ENCODE data around the gene PKNOX2.

PKNOX2 gene

GRCh38 chr11:125141178-125141577 is 23.4 kb upstream of the PKNOX2 start:
- TF ChIP-seq CTCF (IDR thresholded peaks at IDR 0.05; ENCODE audit: low read depth, low read length, missing control alignments): no peak
- no peak overlapping the region for H3K4me3 ChIP-seq (replicated peaks; ENCODE audit: low read depth, low read length)
- no peak for DNase-seq (ENCODE audit: extremely low read depth, low read depth)

DNA sequence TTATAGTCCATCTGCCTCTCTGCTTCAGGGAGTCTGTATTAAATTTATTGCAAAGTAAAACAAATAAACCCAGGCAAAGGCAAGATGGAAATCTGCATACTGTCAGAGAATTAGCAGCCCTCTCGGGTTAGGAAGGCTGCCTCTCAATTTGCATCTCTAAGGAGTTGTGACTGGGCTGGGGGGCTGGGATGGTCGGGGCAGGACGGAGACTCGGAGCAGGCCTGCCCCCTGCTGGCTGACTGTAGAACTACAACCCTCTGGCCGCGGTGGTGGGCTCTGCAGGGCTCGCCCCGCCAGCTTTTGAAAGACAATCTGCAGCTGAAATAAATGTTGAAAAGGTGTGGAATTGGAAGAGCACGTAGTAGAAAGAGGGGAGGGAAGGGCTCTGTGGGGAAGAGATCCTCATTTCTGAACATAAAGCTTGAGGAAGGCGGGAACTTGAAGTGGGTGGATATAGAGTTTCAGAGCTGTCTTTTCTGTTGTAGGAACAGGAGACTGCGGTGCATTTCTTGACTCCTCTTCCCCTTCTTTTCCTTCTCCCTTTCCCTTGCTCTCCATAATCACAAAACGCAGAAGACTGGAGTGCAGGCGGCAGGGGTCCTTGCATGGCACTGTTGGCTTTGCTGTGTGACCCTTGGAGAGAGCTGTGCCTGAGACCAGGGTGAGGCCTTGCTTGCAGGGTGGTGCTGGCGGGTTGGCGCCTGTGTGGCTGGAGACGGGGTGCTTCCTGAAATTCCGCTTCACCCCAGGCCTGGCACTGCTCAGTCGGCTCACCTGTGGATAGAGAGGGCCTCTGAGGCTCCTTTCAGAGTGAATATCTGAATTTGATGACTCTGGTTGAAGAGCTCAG is 22.6 kb upstream of the PKNOX2 start:
- DNase-seq (ENCODE audit: extremely low read depth, low read depth): no peak
- peak; percentile 94 for TF ChIP-seq CTCF (IDR thresholded peaks at IDR 0.05; ENCODE audit: low read depth, low read length, missing control alignments)
- H3K4me3 ChIP-seq (replicated peaks; ENCODE audit: low read depth, low read length): no peak overlapping the region

- no peak for DNase-seq (ENCODE audit: extremely low read depth, low read depth)
- no peak overlapping the region for H3K4me3 ChIP-seq (replicated peaks; ENCODE audit: low read depth, low read length)
- no peak for TF ChIP-seq CTCF (IDR thresholded peaks at IDR 0.05; ENCODE audit: low read depth, low read length, missing control alignments)
These were observed 18.3 kb upstream of the PKNOX2 start for GRCh38 chr11:125146232-125146631.

DNA sequence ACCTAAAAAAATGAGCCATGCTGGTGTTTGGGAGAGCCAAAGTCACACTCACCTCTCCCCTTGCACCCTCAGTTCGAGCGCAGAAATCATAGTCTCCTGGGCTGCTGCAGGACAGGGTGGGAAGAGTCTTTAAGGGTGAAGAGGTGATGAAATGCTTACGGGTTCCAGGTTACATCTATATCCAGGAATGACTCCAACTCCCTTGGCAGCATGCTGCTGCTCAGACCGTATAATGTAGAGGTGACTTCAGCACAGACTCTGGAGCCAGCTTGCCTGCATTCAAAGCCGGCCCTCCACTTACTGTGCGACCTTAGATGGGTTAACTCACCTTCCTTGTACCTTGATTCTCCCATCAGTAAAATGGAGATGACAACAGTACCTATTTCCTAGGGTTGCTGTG is 17.3 kb upstream of the PKNOX2 start:
- H3K4me3 ChIP-seq (replicated peaks; ENCODE audit: low read depth, low read length): no peak overlapping the region
- TF ChIP-seq CTCF (IDR thresholded peaks at IDR 0.05; ENCODE audit: low read depth, low read length, missing control alignments): no peak
- DNase-seq (ENCODE audit: extremely low read depth, low read depth): no peak

DNA sequence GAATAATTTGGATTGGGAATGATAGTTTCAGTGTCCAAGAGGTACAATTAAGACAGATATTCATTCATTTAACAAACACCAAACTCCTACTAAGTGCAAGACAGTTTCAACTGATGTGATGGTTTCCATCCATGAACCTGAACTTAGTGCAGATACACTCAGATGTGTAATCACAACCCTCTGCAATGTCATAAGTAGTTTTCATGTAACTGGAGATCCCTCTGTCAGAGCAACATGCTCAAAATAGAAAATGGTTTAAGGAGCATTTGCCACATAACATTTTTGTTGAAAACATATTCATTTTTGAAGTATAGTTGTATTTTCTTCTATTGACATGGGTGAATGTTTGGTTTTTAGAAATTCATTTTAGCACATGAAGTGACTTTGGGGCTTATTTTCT is 16.5 kb upstream of the PKNOX2 start:
- no peak for DNase-seq (ENCODE audit: extremely low read depth, low read depth)
- H3K4me3 ChIP-seq (replicated peaks; ENCODE audit: low read depth, low read length): no peak overlapping the region
- no peak for TF ChIP-seq CTCF (IDR thresholded peaks at IDR 0.05; ENCODE audit: low read depth, low read length, missing control alignments)

GRCh38 chr11:125148743-125149142 is 15.8 kb upstream of the PKNOX2 start:
- no peak overlapping the region for H3K4me3 ChIP-seq (replicated peaks; ENCODE audit: low read depth, low read length)
- TF ChIP-seq CTCF (IDR thresholded peaks at IDR 0.05; ENCODE audit: low read depth, low read length, missing control alignments): no peak
- no peak for DNase-seq (ENCODE audit: extremely low read depth, low read depth)

GRCh38 chr11:125153837-125154236 is 10.7 kb upstream of the PKNOX2 start:
- DNase-seq (ENCODE audit: extremely low read depth, low read depth): no peak
- H3K4me3 ChIP-seq (replicated peaks; ENCODE audit: low read depth, low read length): no peak overlapping the region
- no peak for TF ChIP-seq CTCF (IDR thresholded peaks at IDR 0.05; ENCODE audit: low read depth, low read length, missing control alignments)

Data from HFF-Myc (cell line).